DND-41 (cell line): ENCODE measurements around the gene TNFRSF14.

Source experiments
- ATAC-seq: fragments of 200-7000 bp; cut with Tn5 transposase; 3 replicates; pipeline ENCODE4 v1.9.1; 2021; ENCODE audit warnings: low read depth; ENCODE audit not compliant: insufficient read depth
- DNase-seq: peaks from one replicate; pipeline ENCODE4 v3.0.0-alpha.2; 2020
- H2AFZ ChIP-seq: 2 replicates; pipeline ENCODE4 v1.6.0; 2012; ENCODE audit warnings: low read depth, low read length
- H3K27ac ChIP-seq: 2 replicates; pipeline ENCODE4 v1.5.1; 2012; ENCODE audit warnings: low read length, inconsistent platforms
- H3K27me3 ChIP-seq: fragments of 200-600 bp; sonication (generic); 2 replicates; pipeline ENCODE4 v1.6.0; 2012; ENCODE audit warnings: low read length, mild to moderate bottlenecking, inconsistent platforms; ENCODE audit not compliant: insufficient read depth, poor library complexity
- H3K36me3 ChIP-seq: 2 replicates; pipeline ENCODE4 v1.5.1; 2012; ENCODE audit warnings: low read length, inconsistent platforms; ENCODE audit not compliant: insufficient read depth
- H3K4me1 ChIP-seq: 2 replicates; pipeline ENCODE4 v1.5.1; 2012; ENCODE audit warnings: mild to moderate bottlenecking, low read length; ENCODE audit not compliant: insufficient read depth
- H3K4me2 ChIP-seq: 2 replicates; pipeline ENCODE4 v1.6.0; 2012; ENCODE audit warnings: mild to moderate bottlenecking, moderate library complexity, low read length, inconsistent platforms; ENCODE audit not compliant: insufficient read depth
- H3K4me3 ChIP-seq, 2 experiments: fragments of 200-600 bp in 1 of 2; shearing (Covaris generic) in 1 of 2; 2 replicates each; pipeline ENCODE4 v1.5.1; 2012 to 2016; ENCODE audit warnings: inconsistent platforms in 2 of 2, low read length in 2 of 2, mild to moderate bottlenecking in 2 of 2, low read depth in 1 of 2, moderate library complexity in 1 of 2
- H3K79me2 ChIP-seq: 2 replicates; pipeline ENCODE4 v1.6.0; 2012; ENCODE audit warnings: low read length, inconsistent platforms; ENCODE audit not compliant: insufficient read depth
- H3K9ac ChIP-seq: 2 replicates; pipeline ENCODE4 v1.6.0; 2012; ENCODE audit warnings: low read depth, mild to moderate bottlenecking, inconsistent platforms, low read length, moderate library complexity
- H3K9me3 ChIP-seq: 2 replicates; pipeline ENCODE4 v1.5.1; 2012; ENCODE audit warnings: low read length, moderate library complexity, mild to moderate bottlenecking, inconsistent platforms; ENCODE audit not compliant: insufficient read depth, severe bottlenecking
- H4K20me1 ChIP-seq: 2 replicates; pipeline ENCODE4 v1.6.0; 2012; ENCODE audit warnings: low read length; ENCODE audit not compliant: insufficient read depth
- CTCF ChIP-seq: IDR thresholded peaks from 2 replicates; pipeline ENCODE4 v1.5.1; 2012; ENCODE audit warnings: borderline replicate concordance, low read length, moderate library complexity, mild to moderate bottlenecking; ENCODE audit not compliant: poor library complexity, severe bottlenecking; ENCODE audit errors: extremely low read depth
- EZH2 ChIP-seq: IDR thresholded peaks from 3 replicates; pipeline ENCODE4 v1.6.1; 2012; ENCODE audit warnings: borderline replicate concordance, low read depth, mild to moderate bottlenecking, moderate library complexity, low read length, inconsistent platforms; ENCODE audit not compliant: severe bottlenecking

Gene TNFRSF14

DNA sequence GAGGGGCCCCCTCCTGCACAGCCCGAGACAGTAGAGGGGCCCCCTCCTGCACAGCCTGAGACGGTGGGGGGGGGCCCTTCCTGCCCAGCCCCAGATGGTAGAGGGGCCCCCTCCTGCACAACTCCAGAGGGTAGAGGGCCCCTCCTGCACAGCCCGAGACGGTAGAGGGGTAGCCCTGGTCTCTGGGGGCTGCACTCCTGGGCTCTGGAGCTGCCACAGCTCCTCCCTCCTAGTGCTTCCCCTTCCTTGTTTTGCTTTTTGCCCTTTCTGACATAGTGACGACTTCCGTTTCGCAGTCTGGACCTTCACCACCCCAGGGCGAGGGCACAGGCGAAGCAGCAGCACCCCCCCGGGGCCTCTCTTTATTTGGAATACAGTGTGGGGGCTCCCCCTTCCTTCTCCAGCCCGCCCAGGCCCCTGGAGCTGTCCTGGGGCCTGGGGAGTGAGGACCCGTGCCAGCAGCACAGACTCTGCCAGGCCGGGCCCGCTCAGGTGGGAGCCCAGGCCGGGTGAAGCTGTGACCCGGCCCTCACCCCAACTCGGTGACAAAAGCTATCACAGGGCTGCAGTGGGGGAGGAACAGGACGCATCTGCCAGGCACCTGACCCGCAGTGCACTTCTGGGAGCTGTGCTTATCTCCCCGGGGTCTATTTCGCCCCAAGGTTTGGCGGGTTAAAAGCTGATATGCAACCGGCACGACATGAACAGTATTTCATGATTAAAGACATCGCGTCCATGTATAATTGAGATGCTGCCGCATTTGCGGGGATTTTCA is 29.3 kb downstream of the TNFRSF14 start:
- 0 out of 2 replicates have a peak, but pooled peaks cover 3% of the 10 kb centered on the region for H3K79me2 ChIP-seq
- H3K4me1 ChIP-seq, result peaks cover 22% of the 10 kb centered on the region
- peaks cover 14% of the 10 kb centered on the region; the same call in 1 of the 2 replicates for H4K20me1 ChIP-seq
- peak overlapping the region; percentile 86 for H3K27ac ChIP-seq
- H2AFZ ChIP-seq, result peak overlapping the region; percentile 48
- peak overlapping the region; percentile 75 for H3K4me2 ChIP-seq
- H3K4me3 ChIP-seq, result peak overlapping the region; percentile 88 to 95
- no peak for TF ChIP-seq EZH2
- peak; percentile 5 for TF ChIP-seq CTCF
- peak; percentile 75 for DNase-seq
- peak overlapping the region; percentile 93 for H3K9ac ChIP-seq
- H3K9me3 ChIP-seq, result no peaks in the 10 kb centered on the region
- peak; percentile 58 for ATAC-seq
- H3K27me3 ChIP-seq, result no peaks in the 10 kb centered on the region
- H3K36me3 ChIP-seq, result no peaks in the 10 kb centered on the region; the same call in 1 of the 2 replicates

DNA sequence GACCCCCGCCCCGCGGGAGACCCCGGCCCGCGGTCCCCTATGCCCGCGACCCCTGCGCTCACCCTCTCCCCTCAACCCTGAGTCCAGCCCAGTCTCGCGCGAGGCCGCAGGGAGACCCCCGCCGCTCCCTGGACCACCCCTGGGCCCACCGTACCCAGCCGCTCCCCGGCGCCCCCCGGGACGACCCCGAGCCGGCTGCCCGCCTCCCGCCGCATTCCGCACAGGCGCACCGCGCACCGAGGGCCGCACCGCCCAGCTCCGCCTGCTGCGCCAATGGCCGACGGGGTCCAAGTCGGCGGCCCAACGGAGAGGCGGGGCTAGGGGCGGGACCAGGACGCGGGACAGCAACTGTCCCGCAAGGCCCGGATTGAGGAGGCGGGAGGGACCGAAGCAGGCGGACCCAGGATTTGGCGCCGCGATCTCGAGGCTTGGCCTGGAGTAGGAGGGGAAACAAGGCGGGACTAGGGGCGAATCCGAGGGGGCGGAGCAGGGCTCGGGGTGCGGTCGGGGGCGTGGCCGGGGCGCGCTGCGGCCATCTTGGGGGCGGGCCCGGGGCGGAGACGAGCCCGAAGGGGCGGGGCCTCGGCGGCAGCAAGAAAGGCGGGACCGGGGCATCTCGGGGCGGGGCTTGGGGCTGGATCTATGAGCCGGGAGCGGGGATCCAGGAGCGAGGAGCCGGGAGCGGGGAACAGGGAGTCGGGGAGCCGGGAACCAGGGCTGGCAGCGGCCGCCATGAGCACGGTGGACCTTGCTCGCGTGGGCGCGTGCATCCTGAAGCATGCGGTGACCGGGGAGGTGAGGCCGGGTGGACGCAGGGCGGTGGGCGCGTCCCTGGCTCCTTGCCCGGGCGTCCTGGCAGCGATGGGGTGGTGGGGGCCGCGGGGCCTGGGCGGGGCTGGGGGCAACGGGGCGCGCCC is 30.2 kb downstream of the TNFRSF14 start, which contains the start of gene PRXL2B:
Gene PRXL2B (plus strand): TSS at position 624 of the 917 bp plus-strand sequence. CDS start 109 bp downstream, at position 733.
- no peaks in the 10 kb centered on the region for H3K27me3 ChIP-seq
- peak within 1 kb of the TSS; percentile 91 for H2AFZ ChIP-seq
- DNase-seq, result peak; percentile 98
- H3K9ac ChIP-seq, result peak within 1 kb of the TSS; percentile 93
- H3K4me3 ChIP-seq, result peak within 1 kb of the TSS; percentile 88 to 95
- H3K36me3 ChIP-seq, result no peaks in the 10 kb centered on the region; the same call in 1 of the 2 replicates
- peak; percentile 82 for ATAC-seq
- H3K4me1 ChIP-seq, result peaks cover 22% of the 10 kb centered on the region
- TF ChIP-seq EZH2, result no peak
- no peak for TF ChIP-seq CTCF
- no peaks in the 10 kb centered on the region for H3K9me3 ChIP-seq
- H3K4me2 ChIP-seq, result peak within 1 kb of the TSS; percentile 75
- H3K79me2 ChIP-seq, result 0 out of 2 replicates have a peak, but pooled peaks cover 3% of the 10 kb centered on the region
- H3K27ac ChIP-seq, result peak within 1 kb of the TSS; percentile 86
- H4K20me1 ChIP-seq, result peaks cover 14% of the 10 kb centered on the region; the same call in 1 of the 2 replicates

DNA sequence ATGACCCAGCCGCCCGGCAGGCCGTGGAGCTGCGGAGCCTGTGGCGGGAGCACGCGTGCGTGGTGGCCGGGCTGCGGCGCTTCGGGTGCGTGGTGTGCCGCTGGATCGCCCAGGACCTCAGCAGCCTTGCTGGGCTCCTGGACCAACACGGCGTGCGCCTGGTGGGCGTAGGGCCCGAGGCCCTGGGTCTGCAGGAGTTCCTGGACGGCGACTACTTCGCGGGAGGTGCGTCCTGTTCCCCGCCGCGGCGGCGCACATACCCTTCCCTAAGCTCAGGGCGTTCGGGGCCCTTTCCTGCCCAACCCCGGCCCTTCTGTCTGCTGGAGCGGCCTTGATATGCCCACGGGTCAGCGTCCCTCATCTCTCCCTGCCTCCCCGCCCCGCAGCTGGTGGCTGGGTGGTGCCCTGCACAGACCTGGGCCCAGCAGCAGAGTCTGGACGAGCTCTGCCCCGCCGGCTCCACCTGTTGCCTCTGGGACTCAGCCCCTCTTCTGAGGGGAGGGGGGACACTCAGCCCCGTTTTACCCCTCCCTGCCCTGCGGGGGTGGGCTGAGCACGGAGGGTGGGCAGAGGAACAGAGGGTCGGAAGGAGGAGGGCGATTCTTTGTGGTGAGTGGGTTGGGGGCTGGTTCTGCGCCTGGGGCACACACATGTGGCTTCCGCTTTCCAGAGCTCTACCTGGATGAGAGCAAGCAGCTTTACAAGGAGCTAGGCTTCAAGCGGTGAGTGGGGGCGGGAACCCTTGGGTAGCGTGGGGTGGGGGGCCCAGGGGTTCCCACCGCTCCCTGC is 31.1 kb downstream of the TNFRSF14 start:
- TF ChIP-seq EZH2 (no peak), CTCF (no peak)
- peak overlapping the region; percentile 93 for H3K9ac ChIP-seq
- ATAC-seq (no peak), DNase-seq (no peak)
- peaks cover 22% of the 10 kb centered on the region for H3K4me1 ChIP-seq
- no peaks in the 10 kb centered on the region for H3K27me3 ChIP-seq
- H4K20me1 ChIP-seq, result peaks cover 14% of the 10 kb centered on the region; the same call in 1 of the 2 replicates
- H2AFZ ChIP-seq, result peak overlapping the region; percentile 91
- no peaks in the 10 kb centered on the region for H3K9me3 ChIP-seq
- H3K4me3 ChIP-seq, result peak overlapping the region; percentile 40 to 95; a peak in 3 of 4 replicates
- peak overlapping the region; percentile 75 for H3K4me2 ChIP-seq
- H3K79me2 ChIP-seq, result 0 out of 2 replicates have a peak, but pooled peaks cover 3% of the 10 kb centered on the region
- H3K27ac ChIP-seq, result peak overlapping the region; percentile 6; the same call in 1 of the 2 replicates
- H3K36me3 ChIP-seq, result no peaks in the 10 kb centered on the region; the same call in 1 of the 2 replicates
